ENCODE measurements around the gene TSPEAR. TPM values are rescaled to one million over a fixed set of nuclear protein-coding genes. Genes with fewer than 3 reads are reported as not detected.

TSPEAR gene
- total RNA-seq, 2 donors from 2014 or later, result not detected

- no peak for DNase-seq
- Histone ChIP-seq H3K9ac (ENCODE audit: low read depth in 2 of 2, low read length in 2 of 2) (no peak overlapping the region), H3K36me3 (no peaks in the 10 kb centered on the region), H3K27ac (no peak overlapping the region), H3K4me3 (no peak overlapping the region), H3K27me3 (no peaks in the 10 kb centered on the region), H3K4me1 (no peaks in the 10 kb centered on the region), H3K9me3 (no peaks in the 10 kb centered on the region)
- no peak for TF ChIP-seq CTCF (IDR thresholded peaks at IDR 0.05)
- intact Hi-C loops (cut with DNase I), result no loop called here
These were observed 18.6 kb upstream of the TSPEAR start for GRCh38 chr21:44730028-44730395.

GRCh38 chr21:44729336-44730027 is 18.1 kb upstream of the TSPEAR start:
- Histone ChIP-seq H3K36me3 (no peaks in the 10 kb centered on the region), H3K9ac (ENCODE audit: low read depth in 2 of 2, low read length in 2 of 2) (no peak overlapping the region), H3K27ac (no peak overlapping the region), H3K4me3 (no peak overlapping the region), H3K9me3 (no peaks in the 10 kb centered on the region), H3K4me1 (no peaks in the 10 kb centered on the region), H3K27me3 (no peaks in the 10 kb centered on the region)
- TF ChIP-seq CTCF (IDR thresholded peaks at IDR 0.05), result no peak
- DNase-seq, result no peak
- intact Hi-C loops (cut with DNase I), result no loop called here

- no peak for DNase-seq
- H3K9ac ChIP-seq (ENCODE audit: low read depth in 2 of 2, low read length in 2 of 2), result no peak overlapping the region
- H3K36me3 ChIP-seq, result no peaks in the 10 kb centered on the region
- H3K4me1 ChIP-seq, result no peaks in the 10 kb centered on the region
- no peaks in the 10 kb centered on the region for H3K9me3 ChIP-seq
- no peak overlapping the region for H3K27ac ChIP-seq
- TF ChIP-seq CTCF (IDR thresholded peaks at IDR 0.05), result no peak
- no peak overlapping the region for H3K4me3 ChIP-seq
- intact Hi-C loops (cut with DNase I), result no loop called here
- peaks cover 7% of the 10 kb centered on the region for H3K27me3 ChIP-seq
These were observed 17.3 kb upstream of the TSPEAR start for GRCh38 chr21:44728716-44729115.

- Histone ChIP-seq H3K4me1 (no peaks in the 10 kb centered on the region), H3K9ac (ENCODE audit: low read depth in 2 of 2, low read length in 2 of 2) (no peak overlapping the region), H3K4me3 (no peak overlapping the region), H3K27ac (no peak overlapping the region), H3K27me3 (peaks cover 16% of the 10 kb centered on the region), H3K36me3 (no peaks in the 10 kb centered on the region), H3K9me3 (no peaks in the 10 kb centered on the region)
- no peak for TF ChIP-seq CTCF (IDR thresholded peaks at IDR 0.05)
- intact Hi-C loops (cut with DNase I), result no loop called here
- no peak for DNase-seq
These were observed 16.4 kb upstream of the TSPEAR start for GRCh38 chr21:44727757-44728156.

- TF ChIP-seq CTCF (IDR thresholded peaks at IDR 0.05), result no peak
- Histone ChIP-seq H3K27me3 (peaks cover 19% of the 10 kb centered on the region), H3K4me1 (no peaks in the 10 kb centered on the region), H3K27ac (no peak overlapping the region), H3K4me3 (no peak overlapping the region), H3K9me3 (no peaks in the 10 kb centered on the region), H3K9ac (ENCODE audit: low read depth in 2 of 2, low read length in 2 of 2) (no peak overlapping the region), H3K36me3 (no peaks in the 10 kb centered on the region)
- intact Hi-C loops (cut with DNase I), result no loop called here
- DNase-seq, result no peak
These were observed 15.9 kb upstream of the TSPEAR start for GRCh38 chr21:44727321-44727720.
